ENCODE data around the gene ADAMTS12. TPM values are rescaled to one million over a fixed set of nuclear protein-coding genes. Genes with fewer than 3 reads are reported as not detected.

The ADAMTS12 gene
- total and polyA plus RNA-seq, 9 of the 15 experiments (the other 6 are each of a cell fraction or from before 2014, with no cell fraction given): 0.11 TPM; not detected in 8

GRCh38 chr5:33936004-33936380 is 44.2 kb upstream of the ADAMTS12 start (continued):
- TF ChIP-seq MNT (conservative IDR thresholded peaks at IDR 0.05) (0 out of 4 replicates have a peak, but pooled peaks of 1 of the 2 experiments have one; percentile 32), NRF1 (conservative IDR thresholded peaks at IDR 0.05 in 1 of 2, IDR thresholded peaks at IDR 0.05 in 1 of 2) (peak; percentile 63 to 73)

- H3K9me3 ChIP-seq (replicated peaks; ENCODE audit: control insufficient read depth, insufficient read depth, low read depth, low read length): no peaks in the 10 kb centered on the region
- H2AFZ ChIP-seq (ENCODE audit: low read depth, low read length): no peak overlapping the region
- ATAC-seq (no peak), FAIRE-seq (no peak), DNase-seq (ENCODE audit: extremely low read depth in 1 of 4, low spot score in 3 of 4) (no peak)
- no peak overlapping the region for H3K4me3 ChIP-seq
- no peak overlapping the region for H3K9ac ChIP-seq (ENCODE audit: insufficient read depth in 1 of 2, low read depth in 2 of 2, low read length in 2 of 2)
- H3K79me2 ChIP-seq (ENCODE audit: control insufficient read depth, insufficient read depth, low read length): no peaks in the 10 kb centered on the region
- BruUV-seq (replicated peaks): no TSS peak
- in situ Hi-C loops (cut with MboI): no loop called here
- no peaks in the 10 kb centered on the region for H4K20me1 ChIP-seq (replicated peaks; ENCODE audit: control insufficient read depth, insufficient read depth, low read length)
- CTCF ChIA-PET (ENCODE audit: low intra/inter-chr PET ratio): interaction anchor here (0.5 to 3.3 kb wide), 4 partner anchors 16 to 498 kb away, joined by 3 to 20 read pairs (median 3); no protein-coding TSS in a partner anchor
- H3K4me2 ChIP-seq (ENCODE audit: insufficient read depth, low read length): no peak overlapping the region
- H3K36me3 ChIP-seq (ENCODE audit: control insufficient read depth, insufficient read depth, low read length): no peaks in the 10 kb centered on the region
- POLR2A ChIA-PET: no interaction called here
- no peaks in the 10 kb centered on the region for H3K9me1 ChIP-seq (ENCODE audit: control insufficient read depth, insufficient read depth, low read length)
- peaks cover 0 to 18% of the 10 kb centered on the region in 2 experiments; a peak in 2 of 5 replicates for H3K4me1 ChIP-seq (replicated peaks in 1 of 2; ENCODE audit: control insufficient read depth in 2 of 2, insufficient read depth in 2 of 2, low read length in 2 of 2)
- no peak overlapping the region for H3K27ac ChIP-seq (ENCODE audit: extremely low read depth, low read depth, low read length)
- WGBS (ENCODE audit: insufficient coverage, low coverage, missing lambda C conversion rate): 0% methylated on average over 1 of the region's 1 CpG
- intact Hi-C loops (cut with micrococcal nuclease): loop anchor here (1.0 to 2.0 kb wide), 2 partner anchors 345 to 498 kb away; no protein-coding TSS in a partner anchor
- peaks cover 14 to 36% of the 10 kb centered on the region in 2 experiments for H3K27me3 ChIP-seq (ENCODE audit: control insufficient read depth in 2 of 2, insufficient read depth in 2 of 2, low read length in 2 of 2)
- no peak for TF ChIP-seq BDP1 (IDR thresholded peaks at IDR 0.05; ENCODE audit: insufficient read depth, insufficient read length)
- no peak for TF ChIP-seq MBD2 (IDR thresholded peaks at IDR 0.05; ENCODE audit: borderline replicate concordance, low read depth)
- no peak for TF ChIP-seq MED1 (CRISPR knock-in tag; IDR thresholded peaks at IDR 0.05; ENCODE audit: borderline replicate concordance)
- no peak for TF ChIP-seq ZNF639 (CRISPR knock-in tag; conservative IDR thresholded peaks at IDR 0.05 in 1 of 2, IDR thresholded peaks at IDR 0.05 in 1 of 2)
- TF ChIP-seq DLX4 (CRISPR knock-in tag; IDR thresholded peaks at IDR 0.05): no peak
Measured at GRCh38 chr5:33934176-33934575, 42.4 kb upstream of the ADAMTS12 start.
